Testis (tissue), 3 donors: Measurements from ENCODE around the gene HEMK1. TPM values are rescaled to one million over a fixed set of nuclear protein-coding genes. Genes with fewer than 3 reads are reported as not detected.

Source experiments
- DNase-seq: peaks from one replicate; pipeline ENCODE4 v3.0.0-alpha.2; 2019
- H3K27ac ChIP-seq, 2 donors: fragments of 200-600 bp; sonication (generic); one replicate each; pipeline ENCODE4 v1.5.1; 2019
- H3K27me3 ChIP-seq: fragments of 200-600 bp; sonication (generic); one replicate; pipeline ENCODE4 v1.5.1; 2019
- H3K36me3 ChIP-seq: fragments of 200-600 bp; sonication (generic); one replicate; pipeline ENCODE4 v1.5.1; 2017; ENCODE audit warnings: low read depth; ENCODE audit errors: missing control alignments
- H3K4me1 ChIP-seq: fragments of 200-600 bp; sonication (generic); one replicate; pipeline ENCODE4 v1.5.1; 2019
- H3K4me3 ChIP-seq, 2 donors: fragments of 200-600 bp; sonication (generic); one replicate each; pipeline ENCODE4 v1.5.1; 2017 to 2019
- H3K9me3 ChIP-seq: fragments of 200-600 bp; sonication (generic); one replicate; pipeline ENCODE4 v1.5.1; 2017
- CTCF ChIP-seq, 3 experiments: fragments of 450-650 bp in 2 of 3; fragments of 200-600 bp in 1 of 3; sonication (generic) in 1 of 3; IDR thresholded peaks; one replicate each; pipeline ENCODE4 v1.5.1; 2016 to 2019; ENCODE audit warnings: antibody characterized with exemption in 3 of 3, mild to moderate bottlenecking in 2 of 3, moderate library complexity in 1 of 3
- POLR2A ChIP-seq: fragments of 450-650 bp; IDR thresholded peaks from one replicate; pipeline ENCODE4 v1.6.1; 2017; ENCODE audit warnings: antibody characterized with exemption, mild to moderate bottlenecking, moderate library complexity
- WGBS, 2 donors: methylation state at CpG; one replicate each; pipeline ENCODE4 v1.1.5; 2018; 5-methylcytosine and 5-hydroxymethylcytosine counted together
- intact Hi-C: fragments of 100-400 bp; cut with DNase I; formaldehyde crosslinking; loops from one replicate; pipeline ENCODE4 v1.15.1; 2023; ENCODE audit warnings: low total_unique reads
- polyA plus RNA-seq: library from polyadenylated mRNA; stranded (reverse); fragments of 350-450 nt; fragmentation: Illumina TruSeq; extraction: RNeasy Lipid Tissue Mini Kit (QIAGEN cat#74804); gene quantifications from one replicate; pipeline ENCODE4 v1.2.3, GENCODE V29; 2014; ENCODE audit warnings: low read depth, low replicate concordance; ENCODE audit not compliant: insufficient read depth
- total RNA-seq, 2 donors: library from RNA; depleted of rRNA; stranded (reverse); fragments of >200 nt; gene quantifications; one replicate each; pipeline ENCODE4 v1.2.3, GENCODE V29; 2016

HEMK1 gene
- total and polyA plus RNA-seq, 3 donors from 2014 or later, result 12.8 to 25.7 (median 13.1) TPM

GRCh38 chr3:50524746-50525145 lies 44.6 kb upstream of the HEMK1 start:
- 78 to 88% methylated on average over 2 to 5 of the region's 5 CpGs for WGBS, 2 donors
- no peak for DNase-seq
- intact Hi-C loops, result no loop called here

DNA sequence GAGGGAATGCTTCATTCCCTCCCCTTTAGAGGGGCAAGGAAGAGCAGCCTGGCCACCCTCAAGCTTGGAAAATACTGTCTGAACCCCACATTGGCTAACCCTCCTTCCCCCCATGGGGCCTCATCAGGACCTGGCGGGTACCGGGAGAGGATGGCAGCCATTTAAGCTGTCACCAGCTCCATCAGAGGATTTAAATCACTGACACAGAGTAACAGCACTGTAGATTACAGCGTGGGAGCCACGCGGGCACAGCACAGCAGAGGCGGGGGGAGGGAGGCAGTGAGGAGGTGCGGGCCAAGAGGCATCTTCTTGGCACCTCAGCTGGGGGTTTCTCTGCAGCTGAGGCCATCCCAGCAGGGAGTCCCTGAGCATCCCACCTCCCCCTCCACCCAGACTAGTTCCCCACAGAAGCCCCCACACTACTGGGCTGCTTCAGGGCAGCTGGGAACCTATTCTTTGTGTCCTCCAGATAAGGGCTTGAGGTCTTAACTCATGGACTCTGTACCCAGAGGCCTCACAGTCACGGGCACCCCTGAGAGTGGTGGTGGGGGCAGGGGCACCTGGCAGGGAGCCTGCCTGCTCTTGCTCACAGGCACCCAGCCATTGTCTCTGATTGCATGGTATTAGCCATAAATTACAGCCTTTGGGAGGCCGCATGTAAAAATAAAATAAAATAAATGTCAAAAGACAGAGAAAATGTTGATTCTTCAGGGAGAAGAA lies 44.0 kb upstream of the HEMK1 start:
- no peaks in the 10 kb centered on the region for H3K4me1 ChIP-seq
- no peaks in the 10 kb centered on the region for H3K27me3 ChIP-seq

More at GRCh38 chr3:50524746-50525145, 44.6 kb upstream of the HEMK1 start:
- H3K27me3 ChIP-seq, result no peaks in the 10 kb centered on the region
- H3K36me3 ChIP-seq, result no peaks in the 10 kb centered on the region
- H3K9me3 ChIP-seq, result no peaks in the 10 kb centered on the region
- no peaks in the 10 kb centered on the region for H3K4me1 ChIP-seq
- no peak overlapping the region for H3K4me3 ChIP-seq
- TF ChIP-seq POLR2A, result no peak
- no peak for TF ChIP-seq CTCF (IDR thresholded peaks at IDR 0.05)
- H3K27ac ChIP-seq, result no peak overlapping the region

DNA sequence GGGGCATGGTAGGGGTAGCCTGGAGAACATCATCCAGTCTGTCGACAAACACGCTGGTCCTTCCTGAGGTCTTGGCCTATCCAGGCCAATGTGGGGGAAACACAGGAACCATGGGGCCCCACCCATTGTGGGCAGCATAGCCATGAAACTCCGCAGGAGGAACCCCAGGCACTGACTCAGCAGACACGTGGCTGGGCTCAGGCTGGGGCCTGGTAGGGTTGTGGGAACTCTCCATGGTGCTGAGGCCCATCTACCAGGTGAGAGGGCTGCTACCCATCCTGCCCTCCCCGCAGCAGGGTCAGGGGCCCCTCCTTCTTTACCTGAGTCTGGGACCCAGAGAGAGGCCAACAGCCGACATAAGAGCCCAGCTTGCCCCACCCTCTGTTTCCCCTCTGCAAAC lies 43.3 kb upstream of the HEMK1 start:
- DNase-seq, result peak; percentile 39
- no peaks in the 10 kb centered on the region for H3K36me3 ChIP-seq
- intact Hi-C loops, result no loop called here
- TF ChIP-seq POLR2A (no peak), CTCF (IDR thresholded peaks at IDR 0.05) (no peak)
- no peaks in the 10 kb centered on the region for H3K9me3 ChIP-seq
- no peak overlapping the region for H3K27ac ChIP-seq
- no peaks in the 10 kb centered on the region for H3K27me3 ChIP-seq
- 52 to 66% methylated on average over 5 to 6 of the region's 6 CpGs for WGBS, 2 donors
- no peaks in the 10 kb centered on the region for H3K4me1 ChIP-seq
- no peak overlapping the region for H3K4me3 ChIP-seq

More for the DNA sequence above, 44.0 kb upstream of the HEMK1 start:
- intact Hi-C loops, result no loop called here
- 77 to 83% methylated on average over 7 to 9 of the region's 9 CpGs for WGBS, 2 donors
- DNase-seq, result no peak
- no peaks in the 10 kb centered on the region for H3K36me3 ChIP-seq
- TF ChIP-seq POLR2A (no peak), CTCF (IDR thresholded peaks at IDR 0.05) (no peak)
- no peak overlapping the region for H3K4me3 ChIP-seq
- no peak overlapping the region for H3K27ac ChIP-seq
- no peaks in the 10 kb centered on the region for H3K9me3 ChIP-seq

DNA sequence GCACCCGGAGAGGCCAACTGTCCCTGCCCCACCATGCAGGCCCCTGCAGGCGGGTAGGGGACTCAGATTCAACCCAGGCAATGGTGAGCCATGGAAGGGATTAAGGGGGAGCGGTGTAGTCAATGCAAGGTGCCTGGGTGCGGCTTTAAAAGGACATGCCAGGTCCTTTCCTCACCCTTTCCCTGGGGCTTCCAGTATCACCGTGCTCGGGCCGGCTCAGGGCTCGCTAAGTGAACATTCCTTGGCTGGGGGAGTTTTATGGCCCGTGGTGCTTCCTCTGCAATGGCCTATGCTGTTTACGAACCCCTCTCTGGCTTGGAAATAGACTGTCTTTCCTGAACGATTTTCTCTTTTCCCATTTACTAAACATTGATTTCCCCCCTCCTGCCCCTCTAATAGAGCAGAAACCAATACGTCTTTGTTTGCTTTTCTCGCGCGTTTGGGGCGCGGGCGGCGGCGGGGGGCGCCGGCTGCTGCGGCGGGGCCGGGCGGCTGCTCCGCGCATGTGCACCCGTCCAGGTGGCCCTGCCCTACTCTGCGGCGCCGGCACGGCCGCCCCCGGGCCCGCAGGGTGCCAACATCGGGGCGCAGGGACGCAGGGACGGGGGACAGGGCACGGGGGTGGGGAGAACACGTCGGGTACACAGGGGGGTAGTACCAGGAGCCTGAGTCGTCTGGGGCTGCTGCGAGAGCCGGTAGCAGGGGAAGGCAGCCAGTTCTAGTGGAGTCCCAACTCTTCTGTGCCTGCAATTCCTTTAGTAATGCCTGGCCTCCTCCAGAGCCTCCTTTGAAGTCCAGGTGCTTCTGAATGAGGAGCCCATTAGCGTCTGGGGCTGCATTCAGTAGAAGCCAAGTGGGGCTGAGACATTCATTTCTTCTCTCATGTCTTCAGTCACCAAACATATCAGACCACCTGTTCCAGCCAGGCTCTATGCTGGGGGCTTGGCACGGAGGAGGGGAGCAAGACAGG lies 39.0 kb upstream of the HEMK1 start:
- Histone ChIP-seq H3K4me1 (no peaks in the 10 kb centered on the region), H3K27me3 (no peaks in the 10 kb centered on the region), H3K9me3 (no peaks in the 10 kb centered on the region), H3K36me3 (no peaks in the 10 kb centered on the region), H3K27ac (no peak overlapping the region), H3K4me3 (peak overlapping the region in 1 of 2 donors; percentile 18)
- intact Hi-C loops, result no loop called here
- WGBS, 2 donors, result 15 to 23% methylated on average over 14 to 48 of the region's 48 CpGs
- TF ChIP-seq POLR2A (no peak), CTCF (IDR thresholded peaks at IDR 0.05) (no peak)
- no peak for DNase-seq
